K562 (cell line): ENCODE results near the gene IPCEF1. TPM values are rescaled to one million over a fixed set of nuclear protein-coding genes. Genes with fewer than 3 reads are reported as not detected.

Experiments used
- ATAC-seq: fragments of 200-7000 bp; cut with Tn5 transposase; 3 replicates; pipeline ENCODE4 v1.9.1; 2020; ENCODE audit warnings: moderate library complexity
- BruUV-seq: library from RNA; stranded (reverse); fragments of 400-500 nt; replicated peaks from 2 replicates; lab custom pipeline; 2021; lab: Mats Ljungman, UMichigan
- CTCF ChIA-PET: fragments of 300-600 bp; formaldehyde crosslinking; extraction: SDS; loops from one replicate; lab custom pipeline; 2021; ENCODE audit warnings: low intra/inter-chr PET ratio; lab: Yijun Ruan, JAX
- POLR2A ChIA-PET: fragments of 300-600, 350-650 bp; sonication (Branson Sonifier 250); formaldehyde crosslinking; extraction: SDS; loops from one replicate; lab custom pipeline; 2021; ENCODE audit warnings: antibody characterized with exemption, inconsistent platforms; lab: Yijun Ruan, JAX
- DNase-seq, 4 experiments: peaks; one replicate each; pipeline versions ENCODE4 v3.0.0 to v3.0.0-alpha.2; 2011 to 2018; ENCODE audit warnings: low spot score in 3 of 4, mixed read lengths in 3 of 4; ENCODE audit errors: extremely low read depth in 1 of 4
- FAIRE-seq: peaks from 2 replicates; lab custom pipeline; 2011; peaks lifted over from hg19 to GRCh38; lab: Jason Lieb, UNC
- H2AFZ ChIP-seq: 2 replicates; pipeline ENCODE4 v1.6.0; 2011; ENCODE audit warnings: low read depth, low read length, control low read depth, inconsistent platforms
- H3K27ac ChIP-seq: fragments of 200-600 bp; 3 replicates; pipeline ENCODE4 v1.8.0; 2011; ENCODE audit warnings: low read depth, mild to moderate bottlenecking, control low read depth, inconsistent platforms, low read length, moderate library complexity, mixed read lengths; ENCODE audit errors: extremely low read depth
- H3K27me3 ChIP-seq, 2 experiments: fragments of 300-600 bp in 1 of 2; 2 replicates in 1 of 2; 3 replicates in 1 of 2; pipeline versions ENCODE4 v1.6.0 to v1.8.0; 2011; ENCODE audit warnings: inconsistent platforms in 2 of 2, low read length in 2 of 2, mild to moderate bottlenecking in 1 of 2, mixed read lengths in 1 of 2, moderate library complexity in 1 of 2; ENCODE audit not compliant: control insufficient read depth in 2 of 2, insufficient read depth in 2 of 2
- H3K36me3 ChIP-seq: fragments of 300-600 bp; 3 replicates; pipeline ENCODE4 v1.8.0; 2011; ENCODE audit warnings: mild to moderate bottlenecking, low read length, inconsistent platforms; ENCODE audit not compliant: control insufficient read depth, insufficient read depth
- H3K4me1 ChIP-seq, 2 experiments: fragments of 200-600 bp in 1 of 2; replicated peaks in 1 of 2; 2 replicates in 1 of 2; 3 replicates in 1 of 2; pipeline versions ENCODE4 v1.5.1 to v1.8.0; 2011; ENCODE audit warnings: inconsistent platforms in 2 of 2, low read length in 2 of 2, mild to moderate bottlenecking in 1 of 2, mixed read lengths in 1 of 2, moderate library complexity in 1 of 2; ENCODE audit not compliant: control insufficient read depth in 2 of 2, insufficient read depth in 2 of 2
- H3K4me2 ChIP-seq: 2 replicates; pipeline ENCODE4 v1.6.1; 2011; ENCODE audit warnings: low read length, control low read depth, inconsistent platforms, mixed read lengths; ENCODE audit not compliant: insufficient read depth
- H3K4me3 ChIP-seq: fragments of 200-600 bp; sonication (generic), shearing (Covaris generic); 2 replicates; pipeline ENCODE4 v1.5.1; 2016; ENCODE audit warnings: control low read depth, inconsistent platforms
- H3K79me2 ChIP-seq: fragments of 200-600 bp; 3 replicates; pipeline ENCODE4 v1.8.0; 2011; ENCODE audit warnings: low read length, inconsistent platforms; ENCODE audit not compliant: control insufficient read depth, insufficient read depth
- H3K9ac ChIP-seq, 2 experiments: 2 replicates each; pipeline versions ENCODE4 v1.6.0 to v1.6.1; 2011; ENCODE audit warnings: low read depth in 2 of 2, low read length in 2 of 2, control low read depth in 1 of 2, inconsistent platforms in 1 of 2, mild to moderate bottlenecking in 1 of 2, mixed read lengths in 1 of 2; ENCODE audit not compliant: insufficient read depth in 1 of 2
- H3K9me1 ChIP-seq: one replicate; pipeline ENCODE4 v1.6.0; 2011; ENCODE audit warnings: inconsistent platforms, mild to moderate bottlenecking, low read length, moderate library complexity; ENCODE audit not compliant: control insufficient read depth, insufficient read depth
- H3K9me3 ChIP-seq: replicated peaks from 2 replicates; pipeline ENCODE4 v1.5.1; 2011; ENCODE audit warnings: low read depth, low read length, inconsistent platforms; ENCODE audit not compliant: control insufficient read depth, insufficient read depth
- H4K20me1 ChIP-seq: replicated peaks from 2 replicates; pipeline ENCODE4 v1.6.1; 2011; ENCODE audit warnings: low read length, inconsistent platforms, mixed read lengths; ENCODE audit not compliant: control insufficient read depth, insufficient read depth
- MEIS2 ChIP-seq: fragments of 450-650 bp; IDR thresholded peaks from 2 replicates; pipeline ENCODE4 v1.6.1; 2014; ENCODE audit warnings: mild to moderate bottlenecking; ENCODE audit not compliant: partially characterized antibody
- NFIX ChIP-seq: fragments of 250-450 bp; sonication (Bioruptor Pico); IDR thresholded peaks from 2 replicates; pipeline ENCODE4 v1.4.0; 2020; ENCODE audit warnings: low read depth, mild to moderate bottlenecking, moderate library complexity
- PCBP2 ChIP-seq: fragments of 200-400 bp; formaldehyde crosslinking; IDR thresholded peaks from 2 replicates; pipeline ENCODE4 v1.6.1; 2018; ENCODE audit warnings: low read length, low read depth, mild to moderate bottlenecking, moderate library complexity; ENCODE audit not compliant: poor library complexity, severe bottlenecking
- WGBS: fragments of 100-300 bp; shearing (Covaris generic); methylation state at CpG from one replicate; pipeline ENCODE4 v1.1.6; 2016; ENCODE audit warnings: low coverage, mixed read lengths; ENCODE audit not compliant: insufficient coverage; ENCODE audit errors: missing lambda C conversion rate; 5-methylcytosine and 5-hydroxymethylcytosine counted together
- in situ Hi-C: fragments of 300-500 bp; cut with MboI; formaldehyde crosslinking; loops from 4 replicates; pipeline ENCODE4 v1.15.0; 2018; ENCODE audit warnings: inconsistent platforms, mixed read lengths
- intact Hi-C: fragments of 100-400 bp; cut with micrococcal nuclease; formaldehyde crosslinking; loops from 2 replicates; pipeline ENCODE4 v1.14.2; 2022
- polyA plus RNA-seq, 8 experiments: library from polyadenylated mRNA; depleted of rRNA in 4 of 8; stranded (reverse) in 5 of 8; unstranded in 3 of 8; fragments of >200 nt; fragmentation: Nextera tagmentation in 2 of 8; fragmentation: Illumina TruSeq in 1 of 8; extraction: Ambion mirVana in 2 of 8; extraction: Trizol in 1 of 8; gene quantifications; 2 replicates each; pipeline versions ENCODE4 v1.2.1 to v1.2.3, GENCODE V29; 2011 to 2014; ENCODE audit warnings: inconsistent platforms in 1 of 8, missing spikeins in 1 of 8
- total RNA-seq, 7 experiments: library from RNA; depleted of rRNA in 6 of 7; stranded (reverse); fragments of >200 nt in 6 of 7; fragmentation: Illumina TruSeq in 2 of 7; extraction: Trizol in 2 of 7; gene quantifications; 2 replicates each; pipeline versions ENCODE4 v1.2.1 to v1.2.3, GENCODE V29; 2011 to 2021; ENCODE audit warnings: low replicate concordance in 1 of 7
- TF ChIP-seq, protein P1 (sequence below), 2 experiments: fragments of 450-650 bp; IDR thresholded peaks; 2 replicates each; pipeline ENCODE4 v1.6.1; 2018; ENCODE audit warnings: mild to moderate bottlenecking in 2 of 2, low read depth in 1 of 2; ENCODE audit not compliant: partially characterized antibody in 2 of 2

Gene IPCEF1
- total and polyA plus RNA-seq, 9 of the 15 experiments (the other 6 are each of a cell fraction or from before 2014, with no cell fraction given): 0.14 to 0.18 TPM; not detected in 7

DNA sequence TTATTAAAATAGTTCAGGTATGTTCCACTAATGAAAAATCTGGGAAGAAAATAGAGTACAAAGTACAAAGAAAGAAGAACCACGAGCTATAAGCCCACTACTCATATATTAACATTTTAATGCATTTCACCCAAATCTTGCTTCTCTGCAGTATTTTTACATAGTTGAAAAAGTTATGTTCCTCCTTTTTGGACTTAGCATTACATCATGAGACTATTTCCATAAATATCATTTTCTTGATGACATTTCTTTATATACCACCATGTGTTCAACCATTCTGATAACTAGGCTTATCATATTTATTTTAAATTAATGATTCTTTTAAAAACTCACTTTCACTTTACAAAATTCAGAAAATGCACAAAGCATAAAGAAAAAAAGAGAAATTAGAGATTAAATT lies 3.0 kb downstream of the IPCEF1 start (continued):
- TF ChIP-seq, protein P1, sequence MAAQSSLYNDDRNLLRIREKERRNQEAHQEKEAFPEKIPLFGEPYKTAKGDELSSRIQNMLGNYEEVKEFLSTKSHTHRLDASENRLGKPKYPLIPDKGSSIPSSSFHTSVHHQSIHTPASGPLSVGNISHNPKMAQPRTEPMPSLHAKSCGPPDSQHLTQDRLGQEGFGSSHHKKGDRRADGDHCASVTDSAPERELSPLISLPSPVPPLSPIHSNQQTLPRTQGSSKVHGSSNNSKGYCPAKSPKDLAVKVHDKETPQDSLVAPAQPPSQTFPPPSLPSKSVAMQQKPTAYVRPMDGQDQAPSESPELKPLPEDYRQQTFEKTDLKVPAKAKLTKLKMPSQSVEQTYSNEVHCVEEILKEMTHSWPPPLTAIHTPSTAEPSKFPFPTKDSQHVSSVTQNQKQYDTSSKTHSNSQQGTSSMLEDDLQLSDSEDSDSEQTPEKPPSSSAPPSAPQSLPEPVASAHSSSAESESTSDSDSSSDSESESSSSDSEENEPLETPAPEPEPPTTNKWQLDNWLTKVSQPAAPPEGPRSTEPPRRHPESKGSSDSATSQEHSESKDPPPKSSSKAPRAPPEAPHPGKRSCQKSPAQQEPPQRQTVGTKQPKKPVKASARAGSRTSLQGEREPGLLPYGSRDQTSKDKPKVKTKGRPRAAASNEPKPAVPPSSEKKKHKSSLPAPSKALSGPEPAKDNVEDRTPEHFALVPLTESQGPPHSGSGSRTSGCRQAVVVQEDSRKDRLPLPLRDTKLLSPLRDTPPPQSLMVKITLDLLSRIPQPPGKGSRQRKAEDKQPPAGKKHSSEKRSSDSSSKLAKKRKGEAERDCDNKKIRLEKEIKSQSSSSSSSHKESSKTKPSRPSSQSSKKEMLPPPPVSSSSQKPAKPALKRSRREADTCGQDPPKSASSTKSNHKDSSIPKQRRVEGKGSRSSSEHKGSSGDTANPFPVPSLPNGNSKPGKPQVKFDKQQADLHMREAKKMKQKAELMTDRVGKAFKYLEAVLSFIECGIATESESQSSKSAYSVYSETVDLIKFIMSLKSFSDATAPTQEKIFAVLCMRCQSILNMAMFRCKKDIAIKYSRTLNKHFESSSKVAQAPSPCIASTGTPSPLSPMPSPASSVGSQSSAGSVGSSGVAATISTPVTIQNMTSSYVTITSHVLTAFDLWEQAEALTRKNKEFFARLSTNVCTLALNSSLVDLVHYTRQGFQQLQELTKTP (IDR thresholded peaks at IDR 0.05; ENCODE audit: low read depth in 1 of 2, partially characterized antibody in 2 of 2): no peak
- no peak for TF ChIP-seq NFIX (CRISPR knock-in tag)
- TF ChIP-seq, all 486 proteins: peak for 0

GRCh38 chr6:154352898-154353585 lies 3.6 kb downstream of the IPCEF1 start:
- intact Hi-C loops (no loop called here), in situ Hi-C loops (no loop called here)
- Histone ChIP-seq H3K4me3 (no peak overlapping the region), H4K20me1 (no peaks in the 10 kb centered on the region), H3K27ac (no peak overlapping the region), H3K9me3 (no peaks in the 10 kb centered on the region), H3K79me2 (no peaks in the 10 kb centered on the region), H2AFZ (no peak overlapping the region), H3K27me3 (peaks cover 3 to 24% of the 10 kb centered on the region in 2 experiments; a peak in 3 of 5 replicates), H3K9me1 (no peaks in the 10 kb centered on the region), H3K36me3 (no peaks in the 10 kb centered on the region), H3K4me1 (peaks cover 0 to 5% of the 10 kb centered on the region in 2 experiments; a peak in 1 of 5 replicates), H3K4me2 (no peak overlapping the region), H3K9ac (no peak overlapping the region)
- POLR2A ChIA-PET: no interaction called here
- FAIRE-seq (no peak), DNase-seq (no peak), ATAC-seq (no peak)
- TF ChIP-seq MEIS2: peak; percentile 9
- TF ChIP-seq PCBP2: no peak
- 10% methylated on average over 15 of the region's 15 CpGs for WGBS
- no TSS peak for BruUV-seq
- CTCF ChIA-PET: no interaction called here
